ENCODE results near the gene MACO1.
A peak's percentile ranks its signal among the peaks of the same experiment; 100 is the strongest.

Gene MACO1

GRCh38 chr1:25517476-25518394, 87.0 kb downstream of the MACO1 start:
- no peak for TF ChIP-seq CTCF (IDR thresholded peaks at IDR 0.05; ENCODE audit: insufficient read depth, low read length, missing control alignments)
- CTCF ChIA-PET = interaction anchor here (1.7 to 5.6 kb wide), 4 partner anchors 13 to 291 kb away, joined by 4 to 73 read pairs (median 24); no protein-coding TSS in a partner anchor
- no peak overlapping the region for H3K4me3 ChIP-seq (ENCODE audit: low read depth, low read length)
- no peak for DNase-seq (ENCODE audit: low read depth, low spot score)
- POLR2A ChIA-PET = no interaction called here

DNA sequence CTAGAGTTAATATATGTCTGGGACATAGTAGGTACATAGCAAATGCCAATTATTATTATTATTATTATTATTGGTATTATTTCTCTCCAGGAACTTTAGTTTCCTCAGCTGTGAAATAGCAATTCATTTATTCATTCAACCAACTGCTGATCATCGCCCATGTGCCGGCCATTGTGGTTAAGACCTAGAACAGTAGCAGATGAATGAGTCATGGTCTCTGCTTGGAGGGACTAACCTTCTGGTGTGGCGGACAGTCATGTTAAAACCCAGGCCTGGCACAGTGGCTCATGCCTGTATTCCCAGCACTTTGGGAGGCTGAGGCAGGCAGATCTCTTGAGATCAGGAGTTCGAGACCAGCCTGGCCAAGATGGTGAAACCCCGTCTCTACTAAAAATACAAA, 88.9 kb downstream of the MACO1 start:
- no peak for DNase-seq (ENCODE audit: low read depth, low spot score)
- ChIA-PET CTCF (interaction anchor here (0.8 to 5.6 kb wide), 22 partner anchors 16 to 293 kb away, joined by 3 to 73 read pairs (median 5); partner anchors contain the start of genes MACO1 and SYF2), POLR2A (interaction anchor here (0.7 kb wide), 1 partner anchor 19 kb away, joined by 3 read pairs; no protein-coding TSS in a partner anchor)
- no peak for TF ChIP-seq CTCF (IDR thresholded peaks at IDR 0.05; ENCODE audit: insufficient read depth, low read length, missing control alignments)
- no peak overlapping the region for H3K4me3 ChIP-seq (ENCODE audit: low read depth, low read length)

GRCh38 chr1:25520446-25521061, 89.9 kb downstream of the MACO1 start:
- POLR2A ChIA-PET = interaction anchor here (1.2 kb wide), 1 partner anchor 273 kb away, joined by 4 read pairs; the partner anchor contains the start of gene RSRP1
- no peak overlapping the region for H3K4me3 ChIP-seq (ENCODE audit: low read depth, low read length)
- CTCF ChIA-PET = interaction anchor here (0.7 to 5.6 kb wide), 52 partner anchors 8 to 579 kb away, joined by 3 to 73 read pairs (median 5); partner anchors contain the start of genes LDLRAP1, MACO1 and SYF2
- no peak for DNase-seq (ENCODE audit: low read depth, low spot score)
- TF ChIP-seq CTCF (IDR thresholded peaks at IDR 0.05; ENCODE audit: insufficient read depth, low read length, missing control alignments) = peak; percentile 55

DNA sequence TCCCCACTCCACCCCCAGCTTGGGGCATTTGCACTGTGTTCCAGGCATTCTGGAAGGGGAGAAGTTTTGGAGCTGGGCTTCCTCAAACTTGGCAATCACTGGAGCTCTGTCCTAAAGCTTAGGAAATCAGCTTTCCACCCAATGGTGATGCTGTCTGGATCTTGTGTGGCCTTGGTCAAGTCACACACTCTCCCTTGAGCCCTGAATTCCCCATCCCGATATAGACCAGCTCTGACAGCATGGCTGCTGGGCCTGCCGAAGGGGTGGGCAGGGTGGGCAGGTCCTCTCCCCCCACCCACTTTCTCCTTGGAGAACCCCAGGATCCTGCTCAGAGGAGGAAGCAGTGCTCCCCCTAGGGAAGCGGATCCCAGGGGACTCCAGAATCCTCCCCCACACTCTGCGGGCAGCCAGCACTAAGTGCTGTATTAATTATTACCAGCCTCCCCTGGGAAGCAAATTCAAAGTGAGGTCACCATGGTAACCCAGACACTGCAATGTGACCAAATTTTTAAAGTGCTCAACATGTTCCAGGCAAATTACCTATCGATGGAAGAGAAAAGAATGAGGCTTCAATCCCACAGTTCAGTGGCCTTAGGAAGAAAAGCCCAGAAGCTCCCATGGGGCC, 91.4 kb downstream of the MACO1 start:
- no peak overlapping the region for H3K4me3 ChIP-seq (ENCODE audit: low read depth, low read length)
- CTCF ChIA-PET = interaction anchor here (1.3 to 5.6 kb wide), 12 partner anchors 16 to 290 kb away, joined by 3 to 73 read pairs (median 8); partner anchors contain the start of gene SYF2
- no peak for TF ChIP-seq CTCF (IDR thresholded peaks at IDR 0.05; ENCODE audit: insufficient read depth, low read length, missing control alignments)
- DNase-seq (ENCODE audit: low read depth, low spot score) = no peak
- POLR2A ChIA-PET = interaction anchor here (0.7 to 1.2 kb wide), 2 partner anchors 273 to 275 kb away, joined by 3 to 4 read pairs; partner anchors contain the start of gene RSRP1

- TF ChIP-seq CTCF (IDR thresholded peaks at IDR 0.05; ENCODE audit: insufficient read depth, low read length, missing control alignments) = no peak
- no peak for DNase-seq (ENCODE audit: low read depth, low spot score)
- ChIA-PET POLR2A (no interaction called here), CTCF (interaction anchor here (1.5 to 5.6 kb wide), 2 partner anchors 14 to 43 kb away, joined by 3 to 43 read pairs; no protein-coding TSS in a partner anchor)
- H3K4me3 ChIP-seq (ENCODE audit: low read depth, low read length) = no peak overlapping the region
These were observed 92.8 kb downstream of the MACO1 start for GRCh38 chr1:25523542-25523941.

Measured in AG04449 (cell line).